Hematopoietic multipotent progenitor cell treated with erythropoietin and hydrocortisone succinate and interleukin-3 and kit ligand, for 15 days (in vitro differentiated cells): Measurements from ENCODE around the gene SPEF1.

Experiments
- DNase-seq: peaks from one replicate; pipeline ENCODE4 v3.0.0-alpha.2; 2015; ENCODE audit warnings: low spot score

The SPEF1 gene

GRCh38 chr20:3787324-3788014 is 6.2 kb upstream of the SPEF1 start:
- no peak for DNase-seq

GRCh38 chr20:3786665-3787323 is 5.5 kb upstream of the SPEF1 start, which contains the start of gene CENPB:
Gene CENPB, minus strand, starts transcription at chr20:3786740. Its CDS starts 257 bp downstream, at chr20:3786483.
- peak; percentile 82 for DNase-seq

- DNase-seq = peak; percentile 38
These were observed 4.9 kb upstream of the SPEF1 start for GRCh38 chr20:3786126-3786484.

- no peak for DNase-seq
These were observed 4.2 kb upstream of the SPEF1 start for GRCh38 chr20:3785240-3786125.

- no peak for DNase-seq
These were observed 3.6 kb upstream of the SPEF1 start for GRCh38 chr20:3784863-3785239.

- DNase-seq = no peak
These were observed 3.1 kb upstream of the SPEF1 start for GRCh38 chr20:3784216-3784853.

GRCh38 chr20:3783511-3784195 is 2.4 kb upstream of the SPEF1 start:
- no peak for DNase-seq

GRCh38 chr20:3783068-3783489 is 1.8 kb upstream of the SPEF1 start:
- no peak for DNase-seq

- no peak for DNase-seq
These were observed 1.3 kb upstream of the SPEF1 start for GRCh38 chr20:3782597-3782996.

- no peak for DNase-seq
These were observed 2.3 kb downstream of the SPEF1 start for GRCh38 chr20:3778976-3779375.

GRCh38 chr20:3777716-3778629 is 3.3 kb downstream of the SPEF1 start:
- DNase-seq = no peak

- no peak for DNase-seq
These were observed 3.9 kb downstream of the SPEF1 start for GRCh38 chr20:3777381-3777715.

GRCh38 chr20:3775457-3776108 is 5.7 kb downstream of the SPEF1 start:
- no peak for DNase-seq

- no peak for DNase-seq
These were observed 9.6 kb downstream of the SPEF1 start for GRCh38 chr20:3771552-3772058.

- peak; percentile 52 for DNase-seq
These were observed 12.7 kb downstream of the SPEF1 start for GRCh38 chr20:3768342-3769130.

- DNase-seq = peak; percentile 97
These were observed 13.6 kb downstream of the SPEF1 start, which contains the start of gene ADISSP for GRCh38 chr20:3767427-3768341. Gene ADISSP, minus strand, starts transcription at chr20:3767753. Its CDS starts 7,653 bp downstream, at chr20:3760100.

GRCh38 chr20:3767110-3767426 is 14.2 kb downstream of the SPEF1 start:
- peak; percentile 75 for DNase-seq
